K562 (cell line): ENCODE measurements around the gene GLDC. TPM values are rescaled to one million over a fixed set of nuclear protein-coding genes. Genes with fewer than 3 reads are reported as not detected.

Experiments
- ATAC-seq: fragments of 200-7000 bp; cut with Tn5 transposase; 3 replicates; pipeline ENCODE4 v1.9.1; 2020; ENCODE audit warnings: moderate library complexity
- BruUV-seq: library from RNA; stranded (reverse); fragments of 400-500 nt; replicated peaks from 2 replicates; lab custom pipeline; 2021; lab: Mats Ljungman, UMichigan
- CTCF ChIA-PET: fragments of 300-600 bp; formaldehyde crosslinking; extraction: SDS; loops from one replicate; lab custom pipeline; 2021; ENCODE audit warnings: low intra/inter-chr PET ratio; lab: Yijun Ruan, JAX
- POLR2A ChIA-PET: fragments of 300-600, 350-650 bp; sonication (Branson Sonifier 250); formaldehyde crosslinking; extraction: SDS; loops from one replicate; lab custom pipeline; 2021; ENCODE audit warnings: antibody characterized with exemption, inconsistent platforms; lab: Yijun Ruan, JAX
- DNase-seq, 4 experiments: peaks; one replicate each; pipeline versions ENCODE4 v3.0.0 to v3.0.0-alpha.2; 2011 to 2018; ENCODE audit warnings: low spot score in 3 of 4, mixed read lengths in 3 of 4; ENCODE audit errors: extremely low read depth in 1 of 4
- FAIRE-seq: peaks from 2 replicates; lab custom pipeline; 2011; peaks lifted over from hg19 to GRCh38; lab: Jason Lieb, UNC
- H2AFZ ChIP-seq: 2 replicates; pipeline ENCODE4 v1.6.0; 2011; ENCODE audit warnings: low read depth, low read length, control low read depth, inconsistent platforms
- H3K27ac ChIP-seq: fragments of 200-600 bp; 3 replicates; pipeline ENCODE4 v1.8.0; 2011; ENCODE audit warnings: low read depth, mild to moderate bottlenecking, control low read depth, inconsistent platforms, low read length, moderate library complexity, mixed read lengths; ENCODE audit errors: extremely low read depth
- H3K27me3 ChIP-seq, 2 experiments: fragments of 300-600 bp in 1 of 2; 2 replicates in 1 of 2; 3 replicates in 1 of 2; pipeline versions ENCODE4 v1.6.0 to v1.8.0; 2011; ENCODE audit warnings: inconsistent platforms in 2 of 2, low read length in 2 of 2, mild to moderate bottlenecking in 1 of 2, mixed read lengths in 1 of 2, moderate library complexity in 1 of 2; ENCODE audit not compliant: control insufficient read depth in 2 of 2, insufficient read depth in 2 of 2
- H3K36me3 ChIP-seq: fragments of 300-600 bp; 3 replicates; pipeline ENCODE4 v1.8.0; 2011; ENCODE audit warnings: mild to moderate bottlenecking, low read length, inconsistent platforms; ENCODE audit not compliant: control insufficient read depth, insufficient read depth
- H3K4me1 ChIP-seq, 2 experiments: fragments of 200-600 bp in 1 of 2; replicated peaks in 1 of 2; 2 replicates in 1 of 2; 3 replicates in 1 of 2; pipeline versions ENCODE4 v1.5.1 to v1.8.0; 2011; ENCODE audit warnings: inconsistent platforms in 2 of 2, low read length in 2 of 2, mild to moderate bottlenecking in 1 of 2, mixed read lengths in 1 of 2, moderate library complexity in 1 of 2; ENCODE audit not compliant: control insufficient read depth in 2 of 2, insufficient read depth in 2 of 2
- H3K4me2 ChIP-seq: 2 replicates; pipeline ENCODE4 v1.6.1; 2011; ENCODE audit warnings: low read length, control low read depth, inconsistent platforms, mixed read lengths; ENCODE audit not compliant: insufficient read depth
- H3K4me3 ChIP-seq: fragments of 200-600 bp; sonication (generic), shearing (Covaris generic); 2 replicates; pipeline ENCODE4 v1.5.1; 2016; ENCODE audit warnings: control low read depth, inconsistent platforms
- H3K79me2 ChIP-seq: fragments of 200-600 bp; 3 replicates; pipeline ENCODE4 v1.8.0; 2011; ENCODE audit warnings: low read length, inconsistent platforms; ENCODE audit not compliant: control insufficient read depth, insufficient read depth
- H3K9ac ChIP-seq, 2 experiments: 2 replicates each; pipeline versions ENCODE4 v1.6.0 to v1.6.1; 2011; ENCODE audit warnings: low read depth in 2 of 2, low read length in 2 of 2, control low read depth in 1 of 2, inconsistent platforms in 1 of 2, mild to moderate bottlenecking in 1 of 2, mixed read lengths in 1 of 2; ENCODE audit not compliant: insufficient read depth in 1 of 2
- H3K9me1 ChIP-seq: one replicate; pipeline ENCODE4 v1.6.0; 2011; ENCODE audit warnings: inconsistent platforms, mild to moderate bottlenecking, low read length, moderate library complexity; ENCODE audit not compliant: control insufficient read depth, insufficient read depth
- H3K9me3 ChIP-seq: replicated peaks from 2 replicates; pipeline ENCODE4 v1.5.1; 2011; ENCODE audit warnings: low read depth, low read length, inconsistent platforms; ENCODE audit not compliant: control insufficient read depth, insufficient read depth
- H4K20me1 ChIP-seq: replicated peaks from 2 replicates; pipeline ENCODE4 v1.6.1; 2011; ENCODE audit warnings: low read length, inconsistent platforms, mixed read lengths; ENCODE audit not compliant: control insufficient read depth, insufficient read depth
- FOXA1 ChIP-seq: fragments of 450-650 bp; IDR thresholded peaks from 2 replicates; pipeline ENCODE4 v1.6.1; 2016; ENCODE audit warnings: mild to moderate bottlenecking, borderline replicate concordance
- MCM3 ChIP-seq: fragments of 450-650 bp; IDR thresholded peaks from 2 replicates; pipeline ENCODE4 v1.6.1; 2016
- PTTG1 ChIP-seq: fragments of 450-650 bp; IDR thresholded peaks from 2 replicates; pipeline ENCODE4 v1.6.1; 2016; ENCODE audit warnings: low read depth, mild to moderate bottlenecking, missing genetic modification characterization, missing compliant biosample characterization
- REST ChIP-seq, 2 experiments: fragments of 450-650 bp; formaldehyde crosslinking in 1 of 2; IDR thresholded peaks; 2 replicates each; pipeline versions ENCODE4 v1.4.0 to v1.6.1; 2014 to 2020; ENCODE audit warnings: mild to moderate bottlenecking in 2 of 2, borderline replicate concordance in 1 of 2, low read depth in 1 of 2
- ZNF165 ChIP-seq: fragments of 250-450 bp; sonication (Bioruptor Pico); IDR thresholded peaks from 2 replicates; pipeline ENCODE4 v1.4.0; 2020; ENCODE audit warnings: borderline replicate concordance
- WGBS: fragments of 100-300 bp; shearing (Covaris generic); methylation state at CpG from one replicate; pipeline ENCODE4 v1.1.6; 2016; ENCODE audit warnings: low coverage, mixed read lengths; ENCODE audit not compliant: insufficient coverage; ENCODE audit errors: missing lambda C conversion rate; 5-methylcytosine and 5-hydroxymethylcytosine counted together
- in situ Hi-C: fragments of 300-500 bp; cut with MboI; formaldehyde crosslinking; loops from 4 replicates; pipeline ENCODE4 v1.15.0; 2018; ENCODE audit warnings: inconsistent platforms, mixed read lengths
- intact Hi-C: fragments of 100-400 bp; cut with micrococcal nuclease; formaldehyde crosslinking; loops from 2 replicates; pipeline ENCODE4 v1.14.2; 2022
- polyA plus RNA-seq, 8 experiments: library from polyadenylated mRNA; depleted of rRNA in 4 of 8; stranded (reverse) in 5 of 8; unstranded in 3 of 8; fragments of >200 nt; fragmentation: Nextera tagmentation in 2 of 8; fragmentation: Illumina TruSeq in 1 of 8; extraction: Ambion mirVana in 2 of 8; extraction: Trizol in 1 of 8; gene quantifications; 2 replicates each; pipeline versions ENCODE4 v1.2.1 to v1.2.3, GENCODE V29; 2011 to 2014; ENCODE audit warnings: inconsistent platforms in 1 of 8, missing spikeins in 1 of 8
- total RNA-seq, 7 experiments: library from RNA; depleted of rRNA in 6 of 7; stranded (reverse); fragments of >200 nt in 6 of 7; fragmentation: Illumina TruSeq in 2 of 7; extraction: Trizol in 2 of 7; gene quantifications; 2 replicates each; pipeline versions ENCODE4 v1.2.1 to v1.2.3, GENCODE V29; 2011 to 2021; ENCODE audit warnings: low replicate concordance in 1 of 7
- TF ChIP-seq, protein P1 (sequence below): sonication (generic); formaldehyde crosslinking; IDR thresholded peaks from 2 replicates; pipeline ENCODE4 v1.8.0; 2023; ENCODE audit warnings: missing genetic modification reagents, mild to moderate bottlenecking, borderline replicate concordance
- TF ChIP-seq, protein P2 (sequence below): fragments of 450-650 bp; IDR thresholded peaks from 2 replicates; pipeline ENCODE4 v1.6.1; 2016; ENCODE audit warnings: low read depth, mild to moderate bottlenecking, moderate library complexity

GLDC gene
- total and polyA plus RNA-seq, 9 of the 15 experiments (the other 6 are each of a cell fraction or from before 2014, with no cell fraction given) = 0.03 to 0.27 (median 0.08) TPM; not detected in 6

- ATAC-seq = no peak
- H3K9me1 ChIP-seq = no peaks in the 10 kb centered on the region
- no peaks in the 10 kb centered on the region for H3K79me2 ChIP-seq
- H3K4me1 ChIP-seq = no peaks in the 10 kb centered on the region
- no peaks in the 10 kb centered on the region for H3K36me3 ChIP-seq
- WGBS = 0% methylated on average over 2 of the region's 2 CpGs
- BruUV-seq = no TSS peak
- no peaks in the 10 kb centered on the region for H4K20me1 ChIP-seq
- POLR2A ChIA-PET = no interaction called here
- CTCF ChIA-PET = no interaction called here
- in situ Hi-C loops = loop anchor here (25.0 kb wide), 1 partner anchor 489 kb away; no protein-coding TSS in a partner anchor
- no peak overlapping the region for H2AFZ ChIP-seq
- no peak for FAIRE-seq
- H3K9me3 ChIP-seq = no peaks in the 10 kb centered on the region
- H3K4me2 ChIP-seq = no peak overlapping the region
- no peak for DNase-seq
- peaks cover 2 to 19% of the 10 kb centered on the region in 2 experiments; a peak in 3 of 5 replicates for H3K27me3 ChIP-seq
- intact Hi-C loops = no loop called here
- no peak overlapping the region for H3K4me3 ChIP-seq
- H3K9ac ChIP-seq = no peak overlapping the region
- H3K27ac ChIP-seq = no peak overlapping the region
- TF ChIP-seq, protein P1, sequence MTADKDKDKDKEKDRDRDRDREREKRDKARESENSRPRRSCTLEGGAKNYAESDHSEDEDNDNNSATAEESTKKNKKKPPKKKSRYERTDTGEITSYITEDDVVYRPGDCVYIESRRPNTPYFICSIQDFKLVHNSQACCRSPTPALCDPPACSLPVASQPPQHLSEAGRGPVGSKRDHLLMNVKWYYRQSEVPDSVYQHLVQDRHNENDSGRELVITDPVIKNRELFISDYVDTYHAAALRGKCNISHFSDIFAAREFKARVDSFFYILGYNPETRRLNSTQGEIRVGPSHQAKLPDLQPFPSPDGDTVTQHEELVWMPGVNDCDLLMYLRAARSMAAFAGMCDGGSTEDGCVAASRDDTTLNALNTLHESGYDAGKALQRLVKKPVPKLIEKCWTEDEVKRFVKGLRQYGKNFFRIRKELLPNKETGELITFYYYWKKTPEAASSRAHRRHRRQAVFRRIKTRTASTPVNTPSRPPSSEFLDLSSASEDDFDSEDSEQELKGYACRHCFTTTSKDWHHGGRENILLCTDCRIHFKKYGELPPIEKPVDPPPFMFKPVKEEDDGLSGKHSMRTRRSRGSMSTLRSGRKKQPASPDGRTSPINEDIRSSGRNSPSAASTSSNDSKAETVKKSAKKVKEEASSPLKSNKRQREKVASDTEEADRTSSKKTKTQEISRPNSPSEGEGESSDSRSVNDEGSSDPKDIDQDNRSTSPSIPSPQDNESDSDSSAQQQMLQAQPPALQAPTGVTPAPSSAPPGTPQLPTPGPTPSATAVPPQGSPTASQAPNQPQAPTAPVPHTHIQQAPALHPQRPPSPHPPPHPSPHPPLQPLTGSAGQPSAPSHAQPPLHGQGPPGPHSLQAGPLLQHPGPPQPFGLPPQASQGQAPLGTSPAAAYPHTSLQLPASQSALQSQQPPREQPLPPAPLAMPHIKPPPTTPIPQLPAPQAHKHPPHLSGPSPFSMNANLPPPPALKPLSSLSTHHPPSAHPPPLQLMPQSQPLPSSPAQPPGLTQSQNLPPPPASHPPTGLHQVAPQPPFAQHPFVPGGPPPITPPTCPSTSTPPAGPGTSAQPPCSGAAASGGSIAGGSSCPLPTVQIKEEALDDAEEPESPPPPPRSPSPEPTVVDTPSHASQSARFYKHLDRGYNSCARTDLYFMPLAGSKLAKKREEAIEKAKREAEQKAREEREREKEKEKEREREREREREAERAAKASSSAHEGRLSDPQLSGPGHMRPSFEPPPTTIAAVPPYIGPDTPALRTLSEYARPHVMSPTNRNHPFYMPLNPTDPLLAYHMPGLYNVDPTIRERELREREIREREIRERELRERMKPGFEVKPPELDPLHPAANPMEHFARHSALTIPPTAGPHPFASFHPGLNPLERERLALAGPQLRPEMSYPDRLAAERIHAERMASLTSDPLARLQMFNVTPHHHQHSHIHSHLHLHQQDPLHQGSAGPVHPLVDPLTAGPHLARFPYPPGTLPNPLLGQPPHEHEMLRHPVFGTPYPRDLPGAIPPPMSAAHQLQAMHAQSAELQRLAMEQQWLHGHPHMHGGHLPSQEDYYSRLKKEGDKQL (CRISPR knock-in tag) = no peak
- no peak for TF ChIP-seq MCM3
- no peak for TF ChIP-seq ZNF165 (CRISPR knock-in tag)
- no peak for TF ChIP-seq PTTG1 (tag)
- TF ChIP-seq FOXA1 = no peak
- no peak for TF ChIP-seq REST (IDR thresholded peaks at IDR 0.05; ENCODE audit: borderline replicate concordance)
- TF ChIP-seq REST (CRISPR knock-in tag; IDR thresholded peaks at IDR 0.05; ENCODE audit: low read depth) = no peak
- TF ChIP-seq, protein P2, sequence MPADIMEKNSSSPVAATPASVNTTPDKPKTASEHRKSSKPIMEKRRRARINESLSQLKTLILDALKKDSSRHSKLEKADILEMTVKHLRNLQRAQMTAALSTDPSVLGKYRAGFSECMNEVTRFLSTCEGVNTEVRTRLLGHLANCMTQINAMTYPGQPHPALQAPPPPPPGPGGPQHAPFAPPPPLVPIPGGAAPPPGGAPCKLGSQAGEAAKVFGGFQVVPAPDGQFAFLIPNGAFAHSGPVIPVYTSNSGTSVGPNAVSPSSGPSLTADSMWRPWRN = no peak
These were observed 94.4 kb downstream of the GLDC start for GRCh38 chr9:6551136-6551535.
